Measurements from ENCODE around the gene MRAS.

DNA sequence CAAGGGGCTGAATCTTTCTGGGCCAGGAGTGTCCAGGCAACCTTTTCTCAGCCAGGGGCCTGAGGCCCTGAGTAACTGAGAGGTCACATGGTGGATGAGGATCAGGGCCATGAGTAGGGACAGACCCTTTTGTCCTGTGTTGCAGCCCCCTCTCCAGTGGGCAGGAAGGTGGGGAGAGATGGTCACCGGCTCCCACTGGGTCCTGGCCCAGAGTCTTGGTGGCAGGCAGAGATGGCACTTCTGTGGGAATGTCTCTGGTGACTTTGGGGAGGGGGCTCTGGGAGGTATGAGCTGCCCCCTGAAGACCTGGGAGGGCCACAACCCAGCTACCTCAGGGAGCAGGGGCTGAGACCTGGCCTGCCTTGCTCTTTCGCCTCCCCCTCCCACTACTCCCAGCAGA is 92.9 kb downstream of the MRAS start:
- TF ChIP-seq, protein P1, sequence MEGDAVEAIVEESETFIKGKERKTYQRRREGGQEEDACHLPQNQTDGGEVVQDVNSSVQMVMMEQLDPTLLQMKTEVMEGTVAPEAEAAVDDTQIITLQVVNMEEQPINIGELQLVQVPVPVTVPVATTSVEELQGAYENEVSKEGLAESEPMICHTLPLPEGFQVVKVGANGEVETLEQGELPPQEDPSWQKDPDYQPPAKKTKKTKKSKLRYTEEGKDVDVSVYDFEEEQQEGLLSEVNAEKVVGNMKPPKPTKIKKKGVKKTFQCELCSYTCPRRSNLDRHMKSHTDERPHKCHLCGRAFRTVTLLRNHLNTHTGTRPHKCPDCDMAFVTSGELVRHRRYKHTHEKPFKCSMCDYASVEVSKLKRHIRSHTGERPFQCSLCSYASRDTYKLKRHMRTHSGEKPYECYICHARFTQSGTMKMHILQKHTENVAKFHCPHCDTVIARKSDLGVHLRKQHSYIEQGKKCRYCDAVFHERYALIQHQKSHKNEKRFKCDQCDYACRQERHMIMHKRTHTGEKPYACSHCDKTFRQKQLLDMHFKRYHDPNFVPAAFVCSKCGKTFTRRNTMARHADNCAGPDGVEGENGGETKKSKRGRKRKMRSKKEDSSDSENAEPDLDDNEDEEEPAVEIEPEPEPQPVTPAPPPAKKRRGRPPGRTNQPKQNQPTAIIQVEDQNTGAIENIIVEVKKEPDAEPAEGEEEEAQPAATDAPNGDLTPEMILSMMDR (IDR thresholded peaks at IDR 0.05; ENCODE audit: insufficient read depth, low read depth, low read length): no peak
- TF ChIP-seq EZH2 (IDR thresholded peaks at IDR 0.05; ENCODE audit: insufficient read depth, low read length): no peak
